Tibial nerve (tissue), 3 donors: ENCODE results near the gene METTL13.

Source experiments
- CTCF ChIP-seq, 5 experiments: fragments of 200-600 bp in 3 of 5; fragments of 450-650 bp in 2 of 5; sonication (generic) in 3 of 5; IDR thresholded peaks; one replicate each; pipeline ENCODE4 v1.5.1; 2016 to 2019; ENCODE audit warnings: antibody characterized with exemption in 5 of 5, mild to moderate bottlenecking in 3 of 5, moderate library complexity in 2 of 5
- POLR2A ChIP-seq, 2 donors: fragments of 450-650 bp; IDR thresholded peaks; one replicate each; pipeline ENCODE4 v1.6.1; 2017; ENCODE audit warnings: antibody characterized with exemption in 2 of 2, mild to moderate bottlenecking in 2 of 2, moderate library complexity in 2 of 2

DNA sequence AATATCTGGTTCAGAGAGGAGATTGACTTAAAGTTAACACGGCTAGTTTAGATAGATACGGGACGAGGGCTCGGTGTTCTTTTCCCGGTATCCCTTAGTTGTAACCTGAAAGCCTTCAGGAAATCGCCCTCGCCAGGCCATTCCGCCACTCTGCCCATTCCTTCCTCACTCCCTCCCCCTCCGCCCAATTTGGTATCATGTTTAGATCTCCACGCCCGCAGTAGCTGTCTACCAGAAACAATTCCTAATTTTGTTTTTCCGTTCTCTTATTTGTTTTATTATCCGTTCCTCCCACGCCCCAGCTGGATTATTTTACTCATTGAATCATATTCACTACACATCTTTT lies 38.9 kb upstream of the METTL13 start:
- no peak for TF ChIP-seq CTCF (IDR thresholded peaks at IDR 0.05)
- no peak for TF ChIP-seq POLR2A (IDR thresholded peaks at IDR 0.05)
